T-cell (primary cell): ENCODE data around the gene MOB3B. TPM values are rescaled to one million over a fixed set of nuclear protein-coding genes. Genes with fewer than 3 reads are reported as not detected.

Source experiments
- ATAC-seq, 4 experiments: fragments of 200-7000 bp in 3 of 4; fragments of 150-1000 bp in 1 of 4; cut with Tn5 transposase; replicated peaks in 1 of 4; 1 replicate in 3 of 4; 2 replicates in 1 of 4; pipeline ENCODE4 v1.10.0; 2021; ENCODE audit warnings: moderate library complexity in 3 of 4, mild to moderate bottlenecking in 2 of 4, moderate number of reproducible peaks in 1 of 4
- CTCF ChIA-PET, 2 donors: fragments of 300-600 bp; sonication (Branson Sonifier 250); formaldehyde crosslinking; loops; one replicate each; lab custom pipeline; 2022; ENCODE audit warnings: antibody characterized with exemption in 2 of 2; lab: Charles Lee
- POLR2A ChIA-PET, 2 donors: fragments of 300-600 bp; sonication (Branson Sonifier 250); formaldehyde crosslinking; loops; one replicate each; lab custom pipeline; 2022; ENCODE audit warnings: antibody characterized with exemption in 2 of 2; lab: Charles Lee
- DNase-seq, 35 experiments: peaks; one replicate each; pipeline versions ENCODE4 v3.0.0 to v3.0.0-alpha.2; 2013 to 2023
- H3K27ac ChIP-seq: one replicate; pipeline ENCODE4 v1.5.1; 2013; ENCODE audit warnings: low read length
- H3K27me3 ChIP-seq, 2 experiments: replicated peaks in 1 of 2; 1 replicate in 1 of 2; 2 replicates in 1 of 2; pipeline versions ENCODE4 v1.6.1 to v1.7.0; 2013; ENCODE audit warnings: low read length in 1 of 2, mixed read lengths in 1 of 2; ENCODE audit not compliant: control insufficient read depth in 2 of 2, insufficient read depth in 2 of 2; ENCODE audit errors: extremely low read depth in 1 of 2
- H3K36me3 ChIP-seq, 2 donors: 1 replicate in 1 of 2; 2 replicates in 1 of 2; pipeline versions ENCODE4 v1.6.1 to v1.7.0; 2013; ENCODE audit warnings: low read length in 1 of 2; ENCODE audit not compliant: control insufficient read depth in 2 of 2, insufficient read depth in 1 of 2; ENCODE audit errors: extremely low read depth in 1 of 2
- H3K4me1 ChIP-seq, 2 experiments: 1 replicate in 1 of 2; 2 replicates in 1 of 2; pipeline versions ENCODE4 v1.6.1 to v1.7.0; 2013; ENCODE audit warnings: low read length in 2 of 2, mixed read lengths in 1 of 2; ENCODE audit not compliant: insufficient read depth in 2 of 2, control insufficient read depth in 1 of 2; ENCODE audit errors: extremely low read depth in 1 of 2
- H3K4me3 ChIP-seq, 2 donors: 1 replicate in 1 of 2; 2 replicates in 1 of 2; pipeline versions ENCODE4 v1.5.1 to v1.7.0; 2013; ENCODE audit warnings: mild to moderate bottlenecking in 2 of 2, low read length in 1 of 2, moderate library complexity in 1 of 2; ENCODE audit not compliant: control insufficient read depth in 1 of 2; ENCODE audit errors: extremely low read depth in 1 of 2
- H3K9me3 ChIP-seq: 2 replicates; pipeline ENCODE4 v1.7.0; 2013
- H3K27ac Mint-ChIP-seq, 2 donors: one replicate each; pipeline ENCODE4 v1.8.0; 2020 to 2021; ENCODE audit warnings: mild to moderate bottlenecking in 2 of 2, mixed read lengths in 2 of 2
- H3K27me3 Mint-ChIP-seq, 2 donors: one replicate each; pipeline ENCODE4 v1.8.0; 2021 to 2022; ENCODE audit warnings: mixed read lengths in 2 of 2
- H3K36me3 Mint-ChIP-seq: one replicate; pipeline ENCODE4 v1.8.0; 2021; ENCODE audit warnings: mixed read lengths
- H3K4me1 Mint-ChIP-seq, 3 donors: one replicate each; pipeline ENCODE4 v1.8.0; 2020 to 2022; ENCODE audit warnings: mixed read lengths in 3 of 3, mild to moderate bottlenecking in 1 of 3
- H3K4me3 Mint-ChIP-seq, 3 donors: one replicate each; pipeline ENCODE4 v1.8.0; 2020 to 2022; ENCODE audit warnings: mild to moderate bottlenecking in 3 of 3, mixed read lengths in 3 of 3, moderate library complexity in 3 of 3
- H3K9me3 Mint-ChIP-seq, 3 donors: one replicate each; pipeline ENCODE4 v1.8.0; 2020 to 2022; ENCODE audit warnings: mixed read lengths in 3 of 3
- WGBS: methylation state at CpG from one replicate; pipeline ENCODE4 v1.1.5; 2013; ENCODE audit warnings: missing lambda C conversion rate; ENCODE audit not compliant: insufficient coverage; 5-methylcytosine and 5-hydroxymethylcytosine counted together
- total RNA-seq, 35 experiments: library from RNA in 6 of 35; stranded (reverse) in 6 of 35; fragments of 120-200 nt in 1 of 35; gene quantifications; one replicate each; pipeline versions ENCODE4 v1.2.1 to v1.2.4 and lab custom pipeline; 2013 to 2026

The MOB3B gene
- total RNA-seq, 5 donors from 2014 or later (not counting 1 experiment from before 2014, with no cell fraction given): 0.40 to 0.72 (median 0.56) TPM

- H3K27ac ChIP-seq: no peak overlapping the region
- ATAC-seq: no peak
- no peaks in the 10 kb centered on the region for H3K4me1 Mint-ChIP-seq
- H3K27me3 ChIP-seq: peaks cover 0 to 6% of the 10 kb centered on the region in 2 experiments
- H3K36me3 ChIP-seq: no peaks in the 10 kb centered on the region
- no peak overlapping the region for H3K27ac Mint-ChIP-seq
- 53% methylated on average over 2 of the region's 9 CpGs for WGBS
- ChIA-PET CTCF (interaction anchor here in 1 of 2 donors (0.8 kb wide), 1 partner anchor 201 kb away, joined by 3 read pairs; no protein-coding TSS in a partner anchor), POLR2A (no interaction called here)
- H3K9me3 Mint-ChIP-seq: no peaks in the 10 kb centered on the region
- H3K9me3 ChIP-seq: no peaks in the 10 kb centered on the region
- H3K4me3 Mint-ChIP-seq: no peak overlapping the region
- no peaks in the 10 kb centered on the region for H3K36me3 Mint-ChIP-seq
- H3K4me3 ChIP-seq: no peak overlapping the region
- no peaks in the 10 kb centered on the region for H3K4me1 ChIP-seq
- no peak for DNase-seq
- peaks cover 0 to 10% of the 10 kb centered on the region in 2 donors for H3K27me3 Mint-ChIP-seq
Observed at GRCh38 chr9:27329291-27329690, 200.3 kb downstream of the MOB3B start.

GRCh38 chr9:27328483-27328882 is 201.1 kb downstream of the MOB3B start:
- Mint-ChIP-seq H3K4me1 (no peaks in the 10 kb centered on the region), H3K9me3 (no peaks in the 10 kb centered on the region), H3K27ac (no peak overlapping the region), H3K4me3 (no peak overlapping the region), H3K36me3 (no peaks in the 10 kb centered on the region), H3K27me3 (peaks cover 0 to 16% of the 10 kb centered on the region in 2 donors)
- WGBS: no CpG with 5 or more reads among the region's 3 CpGs
- Histone ChIP-seq H3K4me3 (no peak overlapping the region), H3K36me3 (no peaks in the 10 kb centered on the region), H3K27me3 (peaks cover 0 to 11% of the 10 kb centered on the region in 2 experiments), H3K4me1 (no peaks in the 10 kb centered on the region), H3K9me3 (no peaks in the 10 kb centered on the region), H3K27ac (no peak overlapping the region)
- CTCF ChIA-PET: interaction anchor here in 1 of 2 donors (1.2 kb wide), 1 partner anchor 12 kb away, joined by 3 read pairs; no protein-coding TSS in a partner anchor
- ATAC-seq (no peak), DNase-seq (no peak)
- POLR2A ChIA-PET: no interaction called here

GRCh38 chr9:27311184-27311583 is 218.4 kb downstream of the MOB3B start:
- no peak for DNase-seq

GRCh38 chr9:27310582-27310981 is 219.0 kb downstream of the MOB3B start:
- Histone ChIP-seq H3K27ac (no peak overlapping the region), H3K4me3 (no peak overlapping the region), H3K4me1 (no peaks in the 10 kb centered on the region), H3K36me3 (no peaks in the 10 kb centered on the region), H3K9me3 (no peaks in the 10 kb centered on the region), H3K27me3 (no peaks in the 10 kb centered on the region)
- CTCF ChIA-PET: no interaction called here
- Mint-ChIP-seq H3K4me3 (no peak overlapping the region), H3K9me3 (no peaks in the 10 kb centered on the region), H3K4me1 (no peaks in the 10 kb centered on the region), H3K27ac (no peak overlapping the region), H3K27me3 (peaks cover 4 to 8% of the 10 kb centered on the region in 2 donors), H3K36me3 (no peaks in the 10 kb centered on the region)
- POLR2A ChIA-PET: no interaction called here
- ATAC-seq: no peak
- WGBS: no CpG with 5 or more reads among the region's 2 CpGs
- DNase-seq: no peak

More at GRCh38 chr9:27311184-27311583, 218.4 kb downstream of the MOB3B start:
- H3K9me3 Mint-ChIP-seq: no peaks in the 10 kb centered on the region
- no peak overlapping the region for H3K4me3 ChIP-seq
- no peaks in the 10 kb centered on the region for H3K36me3 Mint-ChIP-seq
- WGBS: no CpG with 5 or more reads among the region's 2 CpGs
- ChIA-PET CTCF (no interaction called here), POLR2A (no interaction called here)
- no peaks in the 10 kb centered on the region for H3K4me1 ChIP-seq
- H3K27me3 Mint-ChIP-seq: peaks cover 4 to 9% of the 10 kb centered on the region in 2 donors
- H3K4me3 Mint-ChIP-seq: no peak overlapping the region
- ATAC-seq: no peak
- no peaks in the 10 kb centered on the region for H3K27me3 ChIP-seq
- no peaks in the 10 kb centered on the region for H3K9me3 ChIP-seq
- no peak overlapping the region for H3K27ac ChIP-seq
- no peaks in the 10 kb centered on the region for H3K4me1 Mint-ChIP-seq
- no peak overlapping the region for H3K27ac Mint-ChIP-seq
- H3K36me3 ChIP-seq: no peaks in the 10 kb centered on the region

GRCh38 chr9:27308691-27309390 is 220.8 kb downstream of the MOB3B start:
- Mint-ChIP-seq H3K36me3 (no peaks in the 10 kb centered on the region), H3K4me1 (no peaks in the 10 kb centered on the region), H3K27ac (no peak overlapping the region), H3K27me3 (peaks cover 0 to under 1% of the 10 kb centered on the region in 2 donors), H3K4me3 (no peak overlapping the region), H3K9me3 (no peaks in the 10 kb centered on the region)
- 100% methylated on average over 1 of the region's 4 CpGs for WGBS
- ChIA-PET POLR2A (no interaction called here), CTCF (no interaction called here)
- no peak for ATAC-seq
- H3K4me1 ChIP-seq: no peaks in the 10 kb centered on the region
- no peaks in the 10 kb centered on the region for H3K9me3 ChIP-seq
- H3K27me3 ChIP-seq: no peaks in the 10 kb centered on the region
- DNase-seq: no peak
- H3K36me3 ChIP-seq: no peaks in the 10 kb centered on the region
- H3K27ac ChIP-seq: no peak overlapping the region
- H3K4me3 ChIP-seq: no peak overlapping the region

DNA sequence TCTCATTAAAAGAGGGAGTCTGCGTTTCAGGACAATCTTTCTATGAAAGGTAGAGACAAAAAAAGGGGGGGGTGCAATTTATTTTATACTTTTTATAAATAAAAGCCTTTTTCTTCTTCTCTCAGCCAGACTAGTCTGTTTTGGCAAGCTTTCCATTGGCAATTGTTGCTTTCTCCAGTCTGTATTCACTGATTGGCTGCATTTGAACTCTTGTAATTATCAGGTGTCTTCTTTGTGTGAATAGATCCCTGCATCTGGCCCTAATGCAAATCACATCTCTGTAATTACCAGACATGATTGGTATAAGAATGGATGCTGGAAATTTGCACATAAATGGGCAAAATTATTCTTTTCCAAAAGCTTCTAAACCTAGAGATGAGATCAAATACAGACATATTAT is 225.1 kb downstream of the MOB3B start:
- DNase-seq (no peak), ATAC-seq (no peak)
- CTCF ChIA-PET: interaction anchor here in 1 of 2 donors (0.6 kb wide), 1 partner anchor 34 kb away, joined by 5 read pairs; no protein-coding TSS in a partner anchor
- H3K4me3 ChIP-seq: no peak overlapping the region
- H3K27ac ChIP-seq: no peak overlapping the region
- POLR2A ChIA-PET: no interaction called here
- WGBS: no CpG with 5 or more reads among the region's 1 CpG
- Mint-ChIP-seq H3K27ac (no peak overlapping the region), H3K4me3 (no peak overlapping the region), H3K36me3 (no peaks in the 10 kb centered on the region), H3K4me1 (no peaks in the 10 kb centered on the region), H3K9me3 (no peaks in the 10 kb centered on the region), H3K27me3 (peaks cover 0 to 3% of the 10 kb centered on the region in 2 donors)
- H3K4me1 ChIP-seq: no peaks in the 10 kb centered on the region
- no peaks in the 10 kb centered on the region for H3K36me3 ChIP-seq
- H3K9me3 ChIP-seq: no peaks in the 10 kb centered on the region
- H3K27me3 ChIP-seq: peaks cover 0 to 3% of the 10 kb centered on the region in 2 experiments
